ENCODE data around the gene MOV10.

GRCh38 chr1:112636597-112637253 is 37.7 kb upstream of the MOV10 start:
- TF ChIP-seq POLR2AphosphoS5 (IDR thresholded peaks at IDR 0.05) (no peak), CTCF (IDR thresholded peaks at IDR 0.05) (no peak), POLR2A (IDR thresholded peaks at IDR 0.05) (no peak)

Data from stomach (tissue), 4 donors.